ENCODE measurements around the gene CDV3. TPM values are rescaled to one million over a fixed set of nuclear protein-coding genes. Genes with fewer than 3 reads are reported as not detected.

CDV3 gene
- total RNA-seq, 1 experiment from 2014 or later, result 309 TPM

DNA sequence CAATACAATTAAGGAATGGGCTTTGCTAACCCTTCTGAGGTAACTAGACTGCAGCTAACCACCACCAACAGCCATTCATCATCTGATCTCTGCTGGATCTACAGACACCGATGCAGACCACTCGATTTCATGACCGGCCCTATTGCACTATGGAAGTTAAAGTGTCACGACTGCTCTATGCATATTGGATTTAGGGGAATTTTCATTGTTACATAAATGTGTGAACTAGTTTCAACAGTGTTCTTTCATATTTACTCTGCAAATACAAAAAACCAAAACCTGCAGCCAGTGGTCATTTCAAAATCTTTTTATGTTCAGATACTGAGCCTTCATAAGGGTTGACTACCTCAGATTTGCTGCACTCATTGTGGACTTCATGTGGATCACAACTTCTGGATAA, 14.5 kb downstream of the CDV3 start:
- ChIA-PET POLR2A (interaction anchor here (1.1 to 3.5 kb wide), 4 partner anchors 10 to 19 kb away, joined by 3 to 8 read pairs (median 6); partner anchors contain the start of gene CDV3), CTCF (interaction anchor here (0.5 to 1.7 kb wide), 6 partner anchors 10 to 862 kb away, joined by 3 to 7 read pairs (median 3); no protein-coding TSS in a partner anchor)
- Mint-ChIP-seq H3K27me3 (ENCODE audit: insufficient read depth, unreplicated experiment) (no peaks in the 10 kb centered on the region), H3K9me3 (ENCODE audit: unreplicated experiment) (no peaks in the 10 kb centered on the region), H3K36me3 (ENCODE audit: insufficient read depth, unreplicated experiment) (peaks cover 81% of the 10 kb centered on the region), H3K4me3 (ENCODE audit: unreplicated experiment) (no peak overlapping the region), H3K4me1 (ENCODE audit: insufficient read depth, unreplicated experiment) (peaks cover 32% of the 10 kb centered on the region), H3K27ac (ENCODE audit: low read depth, unreplicated experiment) (peak overlapping the region; percentile 72)
- TF ChIP-seq CTCF (IDR thresholded peaks at IDR 0.05; ENCODE audit: unreplicated experiment), result no peak
- no peak for DNase-seq (ENCODE audit: unreplicated experiment)
- intact Hi-C loops (cut with micrococcal nuclease), result no loop called here
- BruUV-seq (replicated peaks), result no TSS peak

DNA sequence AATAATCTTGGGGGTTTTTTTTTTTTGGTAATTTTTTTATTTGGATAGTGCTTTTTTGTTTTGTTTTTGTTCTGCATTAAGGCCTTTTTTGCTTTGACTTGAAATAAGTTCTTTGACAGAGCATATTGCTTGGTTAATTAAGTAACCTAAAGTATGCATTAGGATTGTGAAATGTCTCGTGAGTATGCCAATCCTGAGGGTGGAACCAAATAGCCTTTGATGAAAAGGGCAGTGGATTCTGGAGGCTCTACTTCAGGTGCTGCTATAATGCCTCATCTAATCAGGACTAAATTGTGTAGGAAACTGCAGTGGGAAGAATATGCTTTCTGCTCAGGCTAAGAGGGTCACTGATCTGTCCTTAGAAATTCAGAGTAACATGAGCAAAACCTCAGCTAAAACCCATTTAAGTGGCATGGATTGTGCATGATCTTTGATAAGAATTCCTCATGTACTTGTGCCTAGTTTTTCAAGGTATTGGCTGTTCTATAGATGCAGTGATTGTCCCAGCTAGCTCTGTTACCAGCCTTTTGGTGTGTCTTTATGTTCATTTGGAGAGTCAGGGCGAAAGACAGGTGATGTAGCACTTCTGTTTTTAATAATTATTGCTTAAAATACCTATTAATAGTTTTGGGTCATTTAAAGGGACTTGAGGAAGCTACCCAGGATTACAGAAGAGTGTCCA, 15.4 kb downstream of the CDV3 start:
- no peak for TF ChIP-seq CTCF (IDR thresholded peaks at IDR 0.05; ENCODE audit: unreplicated experiment)
- Mint-ChIP-seq H3K9me3 (ENCODE audit: unreplicated experiment) (no peaks in the 10 kb centered on the region), H3K4me3 (ENCODE audit: unreplicated experiment) (no peak overlapping the region), H3K36me3 (ENCODE audit: insufficient read depth, unreplicated experiment) (peaks cover 72% of the 10 kb centered on the region), H3K4me1 (ENCODE audit: insufficient read depth, unreplicated experiment) (peaks cover 36% of the 10 kb centered on the region), H3K27me3 (ENCODE audit: insufficient read depth, unreplicated experiment) (no peaks in the 10 kb centered on the region), H3K27ac (ENCODE audit: low read depth, unreplicated experiment) (peak overlapping the region; percentile 72)
- ChIA-PET CTCF (interaction anchor here (0.9 kb wide), 1 partner anchor 10 kb away, joined by 3 read pairs; no protein-coding TSS in a partner anchor), POLR2A (interaction anchor here (1.1 to 3.5 kb wide), 2 partner anchors 14 to 16 kb away, joined by 3 to 6 read pairs; partner anchors contain the start of gene CDV3)
- intact Hi-C loops (cut with micrococcal nuclease), result no loop called here
- no peak for DNase-seq (ENCODE audit: unreplicated experiment)
- BruUV-seq (replicated peaks), result TSS peak; percentile 37

GRCh38 chr3:133589503-133589902, 16.0 kb downstream of the CDV3 start:
- H3K27me3 Mint-ChIP-seq (ENCODE audit: insufficient read depth, unreplicated experiment), result no peaks in the 10 kb centered on the region
- no peak for DNase-seq (ENCODE audit: unreplicated experiment)
- no peak for TF ChIP-seq CTCF (IDR thresholded peaks at IDR 0.05; ENCODE audit: unreplicated experiment)
- H3K27ac Mint-ChIP-seq (ENCODE audit: low read depth, unreplicated experiment), result peak overlapping the region; percentile 72
- H3K36me3 Mint-ChIP-seq (ENCODE audit: insufficient read depth, unreplicated experiment), result peaks cover 66% of the 10 kb centered on the region
- H3K4me3 Mint-ChIP-seq (ENCODE audit: unreplicated experiment), result no peak overlapping the region
- intact Hi-C loops (cut with micrococcal nuclease), result no loop called here
- ChIA-PET POLR2A (interaction anchor here (1.1 to 3.5 kb wide), 2 partner anchors 15 to 17 kb away, joined by 3 to 6 read pairs; partner anchors contain the start of gene CDV3), CTCF (interaction anchor here (0.9 kb wide), 1 partner anchor 10 kb away, joined by 3 read pairs; no protein-coding TSS in a partner anchor)
- H3K9me3 Mint-ChIP-seq (ENCODE audit: unreplicated experiment), result no peaks in the 10 kb centered on the region
- BruUV-seq (replicated peaks), result no TSS peak
- H3K4me1 Mint-ChIP-seq (ENCODE audit: insufficient read depth, unreplicated experiment), result peaks cover 36% of the 10 kb centered on the region

DNA sequence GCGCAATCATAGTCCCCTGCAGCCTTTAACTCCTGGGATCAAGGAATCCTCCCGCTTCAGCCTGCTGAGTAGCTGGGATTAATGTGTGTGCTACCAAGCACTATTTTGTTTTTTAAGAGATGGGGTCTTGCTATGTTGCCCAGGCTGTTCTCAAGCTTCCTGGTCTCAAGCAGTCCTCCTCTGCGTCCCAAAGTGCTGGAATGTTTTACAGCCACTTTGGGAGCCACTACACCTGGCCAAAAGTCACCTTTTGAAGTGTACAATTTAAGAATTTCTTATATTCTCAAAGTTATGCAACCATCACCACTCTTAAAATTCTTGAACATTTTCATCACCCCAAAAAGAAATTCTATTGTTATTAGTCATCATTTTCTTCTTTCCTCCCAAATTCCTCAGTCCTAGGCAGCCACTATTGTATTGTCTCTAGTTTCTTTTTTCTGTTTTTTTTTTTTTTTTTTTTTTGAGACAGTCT, 17.8 kb downstream of the CDV3 start:
- no peak for TF ChIP-seq CTCF (IDR thresholded peaks at IDR 0.05; ENCODE audit: unreplicated experiment)
- no TSS peak for BruUV-seq (replicated peaks)
- Mint-ChIP-seq H3K4me1 (ENCODE audit: insufficient read depth, unreplicated experiment) (peaks cover 42% of the 10 kb centered on the region), H3K27me3 (ENCODE audit: insufficient read depth, unreplicated experiment) (no peaks in the 10 kb centered on the region), H3K27ac (ENCODE audit: low read depth, unreplicated experiment) (peak overlapping the region; percentile 23), H3K36me3 (ENCODE audit: insufficient read depth, unreplicated experiment) (peaks cover 48% of the 10 kb centered on the region), H3K9me3 (ENCODE audit: unreplicated experiment) (no peaks in the 10 kb centered on the region), H3K4me3 (ENCODE audit: unreplicated experiment) (no peak overlapping the region)
- CTCF ChIA-PET, result interaction anchor here (0.7 kb wide), 1 partner anchor 224 kb away, joined by 4 read pairs; no protein-coding TSS in a partner anchor
- POLR2A ChIA-PET, result interaction anchor here (0.5 to 1.6 kb wide), 2 partner anchors 22 to 215 kb away, joined by 3 to 5 read pairs; no protein-coding TSS in a partner anchor
- peak; percentile 54 for DNase-seq (ENCODE audit: unreplicated experiment)
- intact Hi-C loops (cut with micrococcal nuclease), result no loop called here

Measured in MCF 10A (cell line).